Measurements from ENCODE around the gene FAM174B.
A peak's percentile ranks its signal among the peaks of the same experiment; 100 is the strongest.

Gene FAM174B

GRCh38 chr15:92675485-92675884 is 19.9 kb upstream of the FAM174B start:
- Histone ChIP-seq H3K27me3 (ENCODE audit: insufficient read depth, low read length) (peaks cover 38% of the 10 kb centered on the region), H3K4me1 (ENCODE audit: insufficient read depth, low read length) (no peaks in the 10 kb centered on the region), H3K9ac (ENCODE audit: low read depth, low read length) (no peak overlapping the region), H3K27ac (ENCODE audit: low read length) (no peak overlapping the region), H3K4me3 (ENCODE audit: low read length) (no peak overlapping the region), H3K36me3 (ENCODE audit: insufficient read depth, low read depth, low read length) (no peaks in the 10 kb centered on the region), H3K9me3 (ENCODE audit: insufficient read depth, low read depth, low read length) (no peaks in the 10 kb centered on the region)

DNA sequence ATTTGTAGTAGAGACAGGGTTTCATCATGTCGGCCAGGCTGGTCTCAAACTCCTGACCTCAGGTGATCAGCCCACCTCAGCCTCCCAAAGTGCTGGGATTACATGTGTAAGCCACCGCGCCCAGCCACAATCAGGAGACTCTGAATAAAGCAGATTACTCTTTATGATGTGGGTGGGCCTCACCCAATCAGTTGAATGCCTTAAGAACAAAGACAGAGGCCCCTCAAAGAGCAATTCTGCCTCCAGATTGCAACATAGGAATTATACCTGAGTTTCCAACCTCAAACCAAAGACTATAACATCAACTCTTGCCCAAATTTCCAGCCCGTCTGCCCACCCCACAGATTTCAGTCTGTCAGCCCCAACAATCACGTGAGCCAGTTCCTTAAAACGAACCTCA is 18.8 kb upstream of the FAM174B start:
- Histone ChIP-seq H3K9me3 (ENCODE audit: insufficient read depth, low read depth, low read length) (no peaks in the 10 kb centered on the region), H3K27ac (ENCODE audit: low read length) (no peak overlapping the region), H3K36me3 (ENCODE audit: insufficient read depth, low read depth, low read length) (no peaks in the 10 kb centered on the region), H3K4me1 (ENCODE audit: insufficient read depth, low read length) (0 out of 2 replicates have a peak, but pooled peaks cover 2% of the 10 kb centered on the region), H3K27me3 (ENCODE audit: insufficient read depth, low read length) (peaks cover 46% of the 10 kb centered on the region), H3K4me3 (ENCODE audit: low read length) (no peak overlapping the region), H3K9ac (ENCODE audit: low read depth, low read length) (no peak overlapping the region)

DNA sequence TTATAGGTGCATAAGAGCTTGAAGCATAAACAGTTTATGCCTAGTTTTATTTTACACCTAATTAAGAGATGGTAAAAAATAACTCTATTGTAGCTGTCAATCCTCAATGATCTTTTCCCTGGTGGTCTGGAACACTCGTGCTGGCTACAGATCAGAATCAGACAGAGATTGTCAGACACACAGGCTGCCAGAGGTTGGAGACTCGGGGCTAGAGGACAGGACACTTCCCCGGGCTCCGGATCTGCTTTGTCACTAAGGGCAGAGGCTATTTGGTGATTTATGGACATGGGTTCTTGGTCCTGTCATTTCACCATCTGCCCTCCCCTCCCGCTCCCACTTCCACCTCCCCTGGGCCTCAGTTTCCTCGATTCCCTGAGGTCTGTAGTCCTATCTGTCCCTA is 16.5 kb upstream of the FAM174B start:
- Histone ChIP-seq H3K36me3 (ENCODE audit: insufficient read depth, low read depth, low read length) (no peaks in the 10 kb centered on the region), H3K9ac (ENCODE audit: low read depth, low read length) (no peak overlapping the region), H3K9me3 (ENCODE audit: insufficient read depth, low read depth, low read length) (no peaks in the 10 kb centered on the region), H3K4me1 (ENCODE audit: insufficient read depth, low read length) (peaks cover 9% of the 10 kb centered on the region; the same call in 1 of the 2 replicates), H3K27ac (ENCODE audit: low read length) (no peak overlapping the region), H3K27me3 (ENCODE audit: insufficient read depth, low read length) (peaks cover 60% of the 10 kb centered on the region), H3K4me3 (ENCODE audit: low read length) (no peak overlapping the region)

- no peak overlapping the region for H3K27ac ChIP-seq (ENCODE audit: low read length)
- no peak overlapping the region for H3K4me3 ChIP-seq (ENCODE audit: low read length)
- H3K9ac ChIP-seq (ENCODE audit: low read depth, low read length), result no peak overlapping the region
- peaks cover 66% of the 10 kb centered on the region for H3K27me3 ChIP-seq (ENCODE audit: insufficient read depth, low read length)
- H3K4me1 ChIP-seq (ENCODE audit: insufficient read depth, low read length), result peaks cover 13% of the 10 kb centered on the region; the same call in 1 of the 2 replicates
- H3K36me3 ChIP-seq (ENCODE audit: insufficient read depth, low read depth, low read length), result no peaks in the 10 kb centered on the region
- no peaks in the 10 kb centered on the region for H3K9me3 ChIP-seq (ENCODE audit: insufficient read depth, low read depth, low read length)
These were observed 15.8 kb upstream of the FAM174B start for GRCh38 chr15:92671406-92671805.

DNA sequence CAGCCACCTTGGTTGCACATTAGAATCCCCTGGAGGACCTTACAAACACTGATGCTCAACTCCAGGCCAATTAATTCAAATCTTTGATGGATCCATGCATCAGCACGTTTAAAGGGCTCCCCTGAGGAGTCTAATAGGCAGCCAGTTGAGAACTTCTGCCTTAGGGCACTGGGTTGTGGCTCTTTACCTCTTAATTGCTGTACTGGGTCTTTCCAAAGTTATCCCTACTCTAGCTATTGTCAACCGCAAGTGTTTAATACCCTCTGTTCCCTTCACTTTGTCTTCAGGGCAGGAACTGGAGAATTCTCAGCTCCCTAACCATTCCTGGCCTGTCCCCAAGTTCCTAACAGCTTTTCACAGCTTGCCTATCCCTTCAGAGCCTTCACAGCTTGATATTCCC is 15.0 kb upstream of the FAM174B start:
- H3K27me3 ChIP-seq (ENCODE audit: insufficient read depth, low read length), result peaks cover 70% of the 10 kb centered on the region
- no peak overlapping the region for H3K4me3 ChIP-seq (ENCODE audit: low read length)
- peaks cover 13% of the 10 kb centered on the region; the same call in 1 of the 2 replicates for H3K4me1 ChIP-seq (ENCODE audit: insufficient read depth, low read length)
- no peaks in the 10 kb centered on the region for H3K36me3 ChIP-seq (ENCODE audit: insufficient read depth, low read depth, low read length)
- no peak overlapping the region for H3K27ac ChIP-seq (ENCODE audit: low read length)
- H3K9me3 ChIP-seq (ENCODE audit: insufficient read depth, low read depth, low read length), result no peaks in the 10 kb centered on the region
- H3K9ac ChIP-seq (ENCODE audit: low read depth, low read length), result no peak overlapping the region

GRCh38 chr15:92669432-92669831 is 13.9 kb upstream of the FAM174B start:
- no peaks in the 10 kb centered on the region for H3K36me3 ChIP-seq (ENCODE audit: insufficient read depth, low read depth, low read length)
- no peak overlapping the region for H3K9ac ChIP-seq (ENCODE audit: low read depth, low read length)
- peaks cover 66% of the 10 kb centered on the region for H3K27me3 ChIP-seq (ENCODE audit: insufficient read depth, low read length)
- H3K27ac ChIP-seq (ENCODE audit: low read length), result no peak overlapping the region
- no peaks in the 10 kb centered on the region for H3K9me3 ChIP-seq (ENCODE audit: insufficient read depth, low read depth, low read length)
- no peak overlapping the region for H3K4me3 ChIP-seq (ENCODE audit: low read length)
- H3K4me1 ChIP-seq (ENCODE audit: insufficient read depth, low read length), result peaks cover 18% of the 10 kb centered on the region; the same call in 1 of the 2 replicates

DNA sequence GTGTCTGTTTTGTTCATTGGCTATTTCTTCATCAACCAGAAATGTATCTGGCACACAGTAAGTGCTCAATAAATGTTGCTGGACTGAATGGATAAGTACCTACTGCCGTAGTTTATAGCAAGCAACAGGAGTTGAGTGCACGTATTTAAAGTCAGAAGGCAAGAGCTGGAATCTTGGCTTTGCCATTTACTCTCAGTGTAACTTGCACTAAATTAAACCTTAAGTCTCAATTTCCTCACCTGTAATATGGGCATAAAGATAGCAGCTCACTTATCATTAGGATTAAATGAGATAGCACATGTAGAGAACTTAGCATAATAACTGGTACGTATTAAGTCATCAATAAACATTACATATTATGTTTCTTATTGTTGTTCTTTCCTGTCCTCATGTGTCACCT is 13.0 kb upstream of the FAM174B start:
- no peak overlapping the region for H3K27ac ChIP-seq (ENCODE audit: low read length)
- no peaks in the 10 kb centered on the region for H3K36me3 ChIP-seq (ENCODE audit: insufficient read depth, low read depth, low read length)
- no peak overlapping the region for H3K9ac ChIP-seq (ENCODE audit: low read depth, low read length)
- H3K4me1 ChIP-seq (ENCODE audit: insufficient read depth, low read length), result peaks cover 18% of the 10 kb centered on the region; the same call in 1 of the 2 replicates
- H3K27me3 ChIP-seq (ENCODE audit: insufficient read depth, low read length), result peaks cover 62% of the 10 kb centered on the region
- H3K4me3 ChIP-seq (ENCODE audit: low read length), result no peak overlapping the region
- H3K9me3 ChIP-seq (ENCODE audit: insufficient read depth, low read depth, low read length), result no peaks in the 10 kb centered on the region

DNA sequence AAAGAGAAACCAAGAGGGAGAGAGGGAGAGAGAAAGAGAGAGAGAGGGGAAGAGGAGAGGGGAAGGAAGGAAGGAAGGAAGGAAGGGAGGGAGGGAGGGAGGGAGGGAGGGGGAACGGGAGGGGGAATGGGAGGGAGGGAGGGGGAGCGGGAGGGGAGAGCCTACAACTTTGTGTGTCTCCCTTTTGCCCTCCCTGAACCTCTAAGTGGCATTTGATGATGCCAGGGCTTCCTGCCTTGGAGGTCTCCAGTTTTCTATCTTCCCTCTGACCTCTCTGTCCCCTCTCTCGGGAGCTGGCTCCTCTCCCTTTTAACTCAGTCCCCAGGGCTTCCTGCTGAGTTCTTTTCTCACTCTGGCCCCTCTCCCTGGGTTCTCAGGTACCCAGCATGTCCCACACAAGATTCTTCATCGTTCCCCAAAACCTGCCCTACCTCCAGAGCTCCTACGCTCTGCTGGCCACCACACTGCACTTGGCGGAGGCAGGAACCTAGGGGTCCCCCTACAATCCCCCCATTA is 12.5 kb upstream of the FAM174B start:
- peaks cover 56% of the 10 kb centered on the region for H3K27me3 ChIP-seq (ENCODE audit: insufficient read depth, low read length)
- H3K4me1 ChIP-seq (ENCODE audit: insufficient read depth, low read length), result peaks cover 18% of the 10 kb centered on the region; the same call in 1 of the 2 replicates
- H3K9me3 ChIP-seq (ENCODE audit: insufficient read depth, low read depth, low read length), result no peaks in the 10 kb centered on the region
- H3K9ac ChIP-seq (ENCODE audit: low read depth, low read length), result no peak overlapping the region
- H3K27ac ChIP-seq (ENCODE audit: low read length), result no peak overlapping the region
- H3K4me3 ChIP-seq (ENCODE audit: low read length), result peak overlapping the region; percentile 2; the same call in 1 of the 2 replicates
- no peaks in the 10 kb centered on the region for H3K36me3 ChIP-seq (ENCODE audit: insufficient read depth, low read depth, low read length)

GRCh38 chr15:92667287-92667904 is 11.8 kb upstream of the FAM174B start:
- Histone ChIP-seq H3K9ac (ENCODE audit: low read depth, low read length) (no peak overlapping the region), H3K27ac (ENCODE audit: low read length) (no peak overlapping the region), H3K4me1 (ENCODE audit: insufficient read depth, low read length) (peaks cover 18% of the 10 kb centered on the region; the same call in 1 of the 2 replicates), H3K36me3 (ENCODE audit: insufficient read depth, low read depth, low read length) (no peaks in the 10 kb centered on the region), H3K9me3 (ENCODE audit: insufficient read depth, low read depth, low read length) (no peaks in the 10 kb centered on the region), H3K27me3 (ENCODE audit: insufficient read depth, low read length) (peaks cover 50% of the 10 kb centered on the region), H3K4me3 (ENCODE audit: low read length) (peak overlapping the region; percentile 2; the same call in 1 of the 2 replicates)

- H3K9ac ChIP-seq (ENCODE audit: low read depth, low read length), result no peak overlapping the region
- H3K36me3 ChIP-seq (ENCODE audit: insufficient read depth, low read depth, low read length), result no peaks in the 10 kb centered on the region
- peaks cover 18% of the 10 kb centered on the region; the same call in 1 of the 2 replicates for H3K4me1 ChIP-seq (ENCODE audit: insufficient read depth, low read length)
- no peaks in the 10 kb centered on the region for H3K9me3 ChIP-seq (ENCODE audit: insufficient read depth, low read depth, low read length)
- peaks cover 44% of the 10 kb centered on the region for H3K27me3 ChIP-seq (ENCODE audit: insufficient read depth, low read length)
- H3K4me3 ChIP-seq (ENCODE audit: low read length), result no peak overlapping the region
- H3K27ac ChIP-seq (ENCODE audit: low read length), result no peak overlapping the region
These were observed 11.2 kb upstream of the FAM174B start for GRCh38 chr15:92666780-92667179.

- Histone ChIP-seq H3K4me1 (ENCODE audit: insufficient read depth, low read length) (peaks cover 18% of the 10 kb centered on the region; the same call in 1 of the 2 replicates), H3K9ac (ENCODE audit: low read depth, low read length) (no peak overlapping the region), H3K36me3 (ENCODE audit: insufficient read depth, low read depth, low read length) (no peaks in the 10 kb centered on the region), H3K9me3 (ENCODE audit: insufficient read depth, low read depth, low read length) (no peaks in the 10 kb centered on the region), H3K4me3 (ENCODE audit: low read length) (no peak overlapping the region), H3K27me3 (ENCODE audit: insufficient read depth, low read length) (peaks cover 29% of the 10 kb centered on the region; the same call in 1 of the 2 replicates), H3K27ac (ENCODE audit: low read length) (no peak overlapping the region)
These were observed 9.6 kb upstream of the FAM174B start for GRCh38 chr15:92665100-92665555.

Measured in iPS-20b (cell line).